ENCODE results near the gene LGALS3. TPM values are rescaled to one million over a fixed set of nuclear protein-coding genes. Genes with fewer than 3 reads are reported as not detected.

LGALS3 gene
- total and polyA plus RNA-seq, 4 donors, result 6.9 to 20.8 (median 10.7) TPM

DNA sequence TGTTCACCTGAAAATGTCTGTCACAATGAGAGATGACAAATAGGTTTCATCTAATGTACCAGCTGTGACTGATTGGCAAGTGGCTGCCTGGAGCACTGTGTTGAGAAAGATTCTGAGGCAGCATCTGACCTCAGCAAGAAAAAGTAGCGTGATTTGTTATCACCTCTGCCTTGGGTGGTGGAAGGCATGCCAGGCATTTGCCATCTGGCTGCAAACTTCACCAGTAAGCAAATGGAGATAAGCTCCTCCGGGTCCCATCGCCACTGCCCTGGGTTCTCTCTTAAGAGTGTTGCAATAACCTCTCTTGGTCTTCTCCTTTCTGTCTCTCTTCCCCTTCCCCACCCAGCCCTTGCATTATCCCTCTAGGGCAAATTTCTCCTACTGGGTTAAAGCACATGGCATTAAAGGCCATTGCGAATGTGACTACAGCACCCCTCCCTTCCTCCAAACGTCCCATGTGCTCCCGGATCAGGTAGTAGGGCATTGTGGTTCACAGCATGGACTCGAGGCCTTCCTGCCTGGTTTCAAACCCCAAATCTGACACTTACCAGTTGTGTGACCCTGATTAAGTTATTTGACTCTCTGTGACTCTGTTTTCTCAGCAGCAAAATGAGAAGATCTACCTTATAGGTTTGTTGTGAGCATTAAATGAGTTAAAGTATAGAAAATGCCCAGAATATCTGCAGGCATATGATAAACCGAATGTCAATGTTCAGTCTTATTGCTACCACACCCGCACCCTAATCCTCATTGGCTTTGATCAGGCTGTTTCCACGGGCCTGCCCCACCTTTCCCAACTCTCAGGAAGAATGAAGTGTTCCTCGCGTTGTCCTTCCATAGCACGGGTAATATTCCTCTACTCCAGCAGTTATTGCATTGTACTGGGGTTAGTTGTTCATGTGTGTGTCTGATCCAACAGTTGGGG is 8.2 kb upstream of the LGALS3 start:
- Histone ChIP-seq H3K4me3 (ENCODE audit: low read depth in 1 of 3, low read length in 3 of 3) (no peak overlapping the region), H3K9me3 (ENCODE audit: control insufficient read depth in 4 of 4, low read length in 3 of 4) (no peaks in the 10 kb centered on the region), H3K4me1 (ENCODE audit: control insufficient read depth in 4 of 4, insufficient read depth in 4 of 4, low read length in 3 of 4) (no peaks in the 10 kb centered on the region), H3K9ac (ENCODE audit: low read depth in 1 of 2, low read length in 2 of 2) (no peak overlapping the region), H3K27ac (ENCODE audit: low read depth in 1 of 2, low read length in 2 of 2) (no peak overlapping the region), H3K27me3 (ENCODE audit: control insufficient read depth in 4 of 4, insufficient read depth in 4 of 4, low read length in 3 of 4) (no peaks in the 10 kb centered on the region), H3K36me3 (ENCODE audit: control insufficient read depth in 4 of 4, insufficient read depth in 3 of 4, low read depth in 1 of 4, low read length in 3 of 4) (no peaks in the 10 kb centered on the region)
- TF ChIP-seq, protein P1, sequence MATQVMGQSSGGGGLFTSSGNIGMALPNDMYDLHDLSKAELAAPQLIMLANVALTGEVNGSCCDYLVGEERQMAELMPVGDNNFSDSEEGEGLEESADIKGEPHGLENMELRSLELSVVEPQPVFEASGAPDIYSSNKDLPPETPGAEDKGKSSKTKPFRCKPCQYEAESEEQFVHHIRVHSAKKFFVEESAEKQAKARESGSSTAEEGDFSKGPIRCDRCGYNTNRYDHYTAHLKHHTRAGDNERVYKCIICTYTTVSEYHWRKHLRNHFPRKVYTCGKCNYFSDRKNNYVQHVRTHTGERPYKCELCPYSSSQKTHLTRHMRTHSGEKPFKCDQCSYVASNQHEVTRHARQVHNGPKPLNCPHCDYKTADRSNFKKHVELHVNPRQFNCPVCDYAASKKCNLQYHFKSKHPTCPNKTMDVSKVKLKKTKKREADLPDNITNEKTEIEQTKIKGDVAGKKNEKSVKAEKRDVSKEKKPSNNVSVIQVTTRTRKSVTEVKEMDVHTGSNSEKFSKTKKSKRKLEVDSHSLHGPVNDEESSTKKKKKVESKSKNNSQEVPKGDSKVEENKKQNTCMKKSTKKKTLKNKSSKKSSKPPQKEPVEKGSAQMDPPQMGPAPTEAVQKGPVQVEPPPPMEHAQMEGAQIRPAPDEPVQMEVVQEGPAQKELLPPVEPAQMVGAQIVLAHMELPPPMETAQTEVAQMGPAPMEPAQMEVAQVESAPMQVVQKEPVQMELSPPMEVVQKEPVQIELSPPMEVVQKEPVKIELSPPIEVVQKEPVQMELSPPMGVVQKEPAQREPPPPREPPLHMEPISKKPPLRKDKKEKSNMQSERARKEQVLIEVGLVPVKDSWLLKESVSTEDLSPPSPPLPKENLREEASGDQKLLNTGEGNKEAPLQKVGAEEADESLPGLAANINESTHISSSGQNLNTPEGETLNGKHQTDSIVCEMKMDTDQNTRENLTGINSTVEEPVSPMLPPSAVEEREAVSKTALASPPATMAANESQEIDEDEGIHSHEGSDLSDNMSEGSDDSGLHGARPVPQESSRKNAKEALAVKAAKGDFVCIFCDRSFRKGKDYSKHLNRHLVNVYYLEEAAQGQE (IDR thresholded peaks at IDR 0.05), result no peak
- no peak for TF ChIP-seq GABPA (IDR thresholded peaks at IDR 0.05 in 1 of 2, conservative IDR thresholded peaks at IDR 0.05 in 1 of 2)
- TF ChIP-seq NR2F2 (IDR thresholded peaks at IDR 0.05), result no peak
- TF ChIP-seq TAF1 (conservative IDR thresholded peaks at IDR 0.05), result no peak
- TF ChIP-seq FOXA1 (IDR thresholded peaks at IDR 0.05), result no peak
- TF ChIP-seq, protein P2, sequence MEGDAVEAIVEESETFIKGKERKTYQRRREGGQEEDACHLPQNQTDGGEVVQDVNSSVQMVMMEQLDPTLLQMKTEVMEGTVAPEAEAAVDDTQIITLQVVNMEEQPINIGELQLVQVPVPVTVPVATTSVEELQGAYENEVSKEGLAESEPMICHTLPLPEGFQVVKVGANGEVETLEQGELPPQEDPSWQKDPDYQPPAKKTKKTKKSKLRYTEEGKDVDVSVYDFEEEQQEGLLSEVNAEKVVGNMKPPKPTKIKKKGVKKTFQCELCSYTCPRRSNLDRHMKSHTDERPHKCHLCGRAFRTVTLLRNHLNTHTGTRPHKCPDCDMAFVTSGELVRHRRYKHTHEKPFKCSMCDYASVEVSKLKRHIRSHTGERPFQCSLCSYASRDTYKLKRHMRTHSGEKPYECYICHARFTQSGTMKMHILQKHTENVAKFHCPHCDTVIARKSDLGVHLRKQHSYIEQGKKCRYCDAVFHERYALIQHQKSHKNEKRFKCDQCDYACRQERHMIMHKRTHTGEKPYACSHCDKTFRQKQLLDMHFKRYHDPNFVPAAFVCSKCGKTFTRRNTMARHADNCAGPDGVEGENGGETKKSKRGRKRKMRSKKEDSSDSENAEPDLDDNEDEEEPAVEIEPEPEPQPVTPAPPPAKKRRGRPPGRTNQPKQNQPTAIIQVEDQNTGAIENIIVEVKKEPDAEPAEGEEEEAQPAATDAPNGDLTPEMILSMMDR (IDR thresholded peaks at IDR 0.05; ENCODE audit: low read depth, low read length, missing input control), result no peak
- no peak for TF ChIP-seq RAD21 (IDR thresholded peaks at IDR 0.05)
- no peak for TF ChIP-seq EGR1 (IDR thresholded peaks at IDR 0.05; ENCODE audit: low read depth in 2 of 2)
- TF ChIP-seq YY1 (IDR thresholded peaks at IDR 0.05), result no peak
- TF ChIP-seq, protein P3, sequence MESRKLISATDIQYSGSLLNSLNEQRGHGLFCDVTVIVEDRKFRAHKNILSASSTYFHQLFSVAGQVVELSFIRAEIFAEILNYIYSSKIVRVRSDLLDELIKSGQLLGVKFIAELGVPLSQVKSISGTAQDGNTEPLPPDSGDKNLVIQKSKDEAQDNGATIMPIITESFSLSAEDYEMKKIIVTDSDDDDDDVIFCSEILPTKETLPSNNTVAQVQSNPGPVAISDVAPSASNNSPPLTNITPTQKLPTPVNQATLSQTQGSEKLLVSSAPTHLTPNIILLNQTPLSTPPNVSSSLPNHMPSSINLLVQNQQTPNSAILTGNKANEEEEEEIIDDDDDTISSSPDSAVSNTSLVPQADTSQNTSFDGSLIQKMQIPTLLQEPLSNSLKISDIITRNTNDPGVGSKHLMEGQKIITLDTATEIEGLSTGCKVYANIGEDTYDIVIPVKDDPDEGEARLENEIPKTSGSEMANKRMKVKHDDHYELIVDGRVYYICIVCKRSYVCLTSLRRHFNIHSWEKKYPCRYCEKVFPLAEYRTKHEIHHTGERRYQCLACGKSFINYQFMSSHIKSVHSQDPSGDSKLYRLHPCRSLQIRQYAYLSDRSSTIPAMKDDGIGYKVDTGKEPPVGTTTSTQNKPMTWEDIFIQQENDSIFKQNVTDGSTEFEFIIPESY (IDR thresholded peaks at IDR 0.05), result no peak
- DNase-seq (ENCODE audit: low spot score), result no peak
- WGBS, result 81% methylated on average over 13 of the region's 13 CpGs

DNA sequence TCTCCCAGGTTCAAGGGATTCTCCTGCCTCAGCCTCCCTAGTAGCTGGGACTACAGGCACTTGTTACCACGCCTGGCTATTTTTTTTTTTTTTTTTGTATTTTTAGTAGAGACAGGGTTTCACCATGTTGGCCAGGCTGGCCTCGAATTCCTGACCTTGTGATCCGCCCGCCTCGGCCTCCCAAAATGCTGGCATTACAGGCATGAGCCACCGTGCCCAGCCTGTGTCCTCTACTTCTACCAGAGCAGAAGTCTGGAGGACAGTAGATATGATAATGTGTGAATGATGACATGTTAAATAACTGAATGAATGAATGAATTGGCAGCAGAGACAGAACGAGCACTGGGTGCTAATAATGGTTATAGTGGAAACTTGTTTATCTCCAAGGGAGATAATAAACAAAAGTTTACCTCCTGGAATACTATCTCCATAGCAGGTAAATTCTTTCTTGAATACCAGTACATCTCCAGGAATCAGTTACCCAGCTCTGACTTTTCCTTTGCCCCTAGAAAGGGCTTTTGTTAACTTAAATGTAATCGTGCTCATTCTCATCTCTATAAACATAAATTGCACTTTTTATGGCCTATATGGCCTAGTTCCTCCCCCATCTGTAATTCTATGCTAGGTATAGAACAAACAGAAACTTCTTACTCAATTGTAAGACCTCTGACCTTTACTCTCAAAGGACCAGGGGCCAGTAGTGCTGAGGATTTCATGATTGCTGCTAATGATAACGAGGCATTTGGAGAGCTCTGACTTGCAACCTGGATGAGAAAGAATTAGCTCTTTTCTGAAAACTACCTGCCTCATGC is 7.2 kb upstream of the LGALS3 start:
- no peaks in the 10 kb centered on the region for H3K9me3 ChIP-seq (ENCODE audit: control insufficient read depth in 4 of 4, low read length in 3 of 4)
- H3K27ac ChIP-seq (ENCODE audit: low read depth in 1 of 2, low read length in 2 of 2), result no peak overlapping the region
- no peak overlapping the region for H3K4me3 ChIP-seq (ENCODE audit: low read depth in 1 of 3, low read length in 3 of 3)
- WGBS, result 74% methylated on average over 9 of the region's 9 CpGs
- no peaks in the 10 kb centered on the region for H3K27me3 ChIP-seq (ENCODE audit: control insufficient read depth in 4 of 4, insufficient read depth in 4 of 4, low read length in 3 of 4)
- no peak overlapping the region for H3K9ac ChIP-seq (ENCODE audit: low read depth in 1 of 2, low read length in 2 of 2)
- no peak for DNase-seq (ENCODE audit: low spot score)
- H3K4me1 ChIP-seq (ENCODE audit: control insufficient read depth in 4 of 4, insufficient read depth in 4 of 4, low read length in 3 of 4), result no peaks in the 10 kb centered on the region
- H3K36me3 ChIP-seq (ENCODE audit: control insufficient read depth in 4 of 4, insufficient read depth in 3 of 4, low read depth in 1 of 4, low read length in 3 of 4), result no peaks in the 10 kb centered on the region
- no peak for TF ChIP-seq HNF4A (conservative IDR thresholded peaks at IDR 0.05)
- TF ChIP-seq SP1 (IDR thresholded peaks at IDR 0.05), result no peak
- no peak for TF ChIP-seq GABPA (IDR thresholded peaks at IDR 0.05 in 1 of 2, conservative IDR thresholded peaks at IDR 0.05 in 1 of 2)
- no peak for TF ChIP-seq YY1 (IDR thresholded peaks at IDR 0.05)
- TF ChIP-seq, protein P1 (IDR thresholded peaks at IDR 0.05), result no peak
- no peak for TF ChIP-seq RXRA (IDR thresholded peaks at IDR 0.05)
- no peak for TF ChIP-seq JUND (IDR thresholded peaks at IDR 0.05)
- TF ChIP-seq EGR1 (IDR thresholded peaks at IDR 0.05; ENCODE audit: low read depth in 2 of 2), result no peak
- TF ChIP-seq, protein P4, sequence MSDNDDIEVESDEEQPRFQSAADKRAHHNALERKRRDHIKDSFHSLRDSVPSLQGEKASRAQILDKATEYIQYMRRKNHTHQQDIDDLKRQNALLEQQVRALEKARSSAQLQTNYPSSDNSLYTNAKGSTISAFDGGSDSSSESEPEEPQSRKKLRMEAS (IDR thresholded peaks at IDR 0.05), result no peak
- TF ChIP-seq HNF4G (IDR thresholded peaks at IDR 0.05), result no peak
